Measurements from ENCODE around the gene PADI2.

The PADI2 gene

DNA sequence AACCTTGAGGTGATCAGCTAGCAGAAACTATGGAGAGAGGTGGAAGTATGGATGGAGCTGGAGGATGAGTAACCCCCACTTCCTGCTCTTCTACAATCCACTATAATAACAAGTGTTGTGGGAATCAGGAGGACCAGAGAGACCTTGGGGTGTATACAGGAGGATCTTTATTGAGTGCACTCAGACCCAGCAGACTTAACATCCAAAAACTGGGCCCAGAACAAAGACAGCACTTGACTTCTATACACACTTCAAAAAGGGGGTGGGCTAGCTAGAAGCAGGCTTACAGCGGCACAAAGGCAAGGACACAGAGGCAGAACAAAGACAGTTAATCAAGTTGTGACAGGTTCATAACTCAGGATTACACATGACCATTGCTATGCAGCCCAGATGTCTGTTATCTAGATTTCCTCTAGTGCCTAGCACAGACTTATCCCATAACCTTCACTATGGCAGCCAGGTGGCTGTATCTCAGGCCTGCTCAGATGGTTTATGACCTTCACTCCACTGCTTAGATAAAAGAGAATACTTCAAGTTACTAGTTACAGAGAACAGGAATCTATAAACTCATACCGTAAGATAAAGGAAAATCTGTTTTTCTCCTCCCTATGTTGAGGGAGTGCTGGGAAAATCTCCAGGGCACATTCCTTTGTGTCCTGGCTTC lies 36.1 kb upstream of the PADI2 start:
- peak; percentile 28 for DNase-seq (ENCODE audit: low read depth)
- no peak overlapping the region for H3K4me3 ChIP-seq (replicated peaks; ENCODE audit: low read depth, low read length)
- TF ChIP-seq, protein P1, sequence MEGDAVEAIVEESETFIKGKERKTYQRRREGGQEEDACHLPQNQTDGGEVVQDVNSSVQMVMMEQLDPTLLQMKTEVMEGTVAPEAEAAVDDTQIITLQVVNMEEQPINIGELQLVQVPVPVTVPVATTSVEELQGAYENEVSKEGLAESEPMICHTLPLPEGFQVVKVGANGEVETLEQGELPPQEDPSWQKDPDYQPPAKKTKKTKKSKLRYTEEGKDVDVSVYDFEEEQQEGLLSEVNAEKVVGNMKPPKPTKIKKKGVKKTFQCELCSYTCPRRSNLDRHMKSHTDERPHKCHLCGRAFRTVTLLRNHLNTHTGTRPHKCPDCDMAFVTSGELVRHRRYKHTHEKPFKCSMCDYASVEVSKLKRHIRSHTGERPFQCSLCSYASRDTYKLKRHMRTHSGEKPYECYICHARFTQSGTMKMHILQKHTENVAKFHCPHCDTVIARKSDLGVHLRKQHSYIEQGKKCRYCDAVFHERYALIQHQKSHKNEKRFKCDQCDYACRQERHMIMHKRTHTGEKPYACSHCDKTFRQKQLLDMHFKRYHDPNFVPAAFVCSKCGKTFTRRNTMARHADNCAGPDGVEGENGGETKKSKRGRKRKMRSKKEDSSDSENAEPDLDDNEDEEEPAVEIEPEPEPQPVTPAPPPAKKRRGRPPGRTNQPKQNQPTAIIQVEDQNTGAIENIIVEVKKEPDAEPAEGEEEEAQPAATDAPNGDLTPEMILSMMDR (IDR thresholded peaks at IDR 0.05; ENCODE audit: low read length, missing control alignments), result no peak

DNA sequence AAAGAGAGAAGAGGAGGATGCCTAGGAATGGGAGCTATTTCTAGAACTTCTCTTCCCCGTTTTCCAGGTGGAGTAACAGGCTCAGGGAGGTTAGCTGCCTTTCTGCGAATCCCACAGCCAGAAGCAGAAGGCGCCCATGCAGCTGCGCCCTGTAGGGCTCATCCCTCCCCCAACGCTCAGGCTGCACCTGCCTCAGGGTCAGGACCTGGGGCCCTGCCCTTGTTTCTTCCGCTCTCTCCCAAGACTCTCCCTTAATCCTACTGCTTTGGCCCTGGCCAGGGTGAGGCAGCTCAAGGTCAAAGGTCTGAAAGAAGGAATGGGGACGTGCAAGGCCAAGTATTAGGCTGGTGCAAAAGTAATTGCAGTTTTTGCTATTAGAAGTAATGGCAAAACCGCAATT lies 30.5 kb upstream of the PADI2 start:
- H3K4me3 ChIP-seq (replicated peaks; ENCODE audit: low read depth, low read length), result no peak overlapping the region
- DNase-seq (ENCODE audit: low read depth), result no peak
- TF ChIP-seq, protein P1 (IDR thresholded peaks at IDR 0.05; ENCODE audit: low read length, missing control alignments), result no peak

DNA sequence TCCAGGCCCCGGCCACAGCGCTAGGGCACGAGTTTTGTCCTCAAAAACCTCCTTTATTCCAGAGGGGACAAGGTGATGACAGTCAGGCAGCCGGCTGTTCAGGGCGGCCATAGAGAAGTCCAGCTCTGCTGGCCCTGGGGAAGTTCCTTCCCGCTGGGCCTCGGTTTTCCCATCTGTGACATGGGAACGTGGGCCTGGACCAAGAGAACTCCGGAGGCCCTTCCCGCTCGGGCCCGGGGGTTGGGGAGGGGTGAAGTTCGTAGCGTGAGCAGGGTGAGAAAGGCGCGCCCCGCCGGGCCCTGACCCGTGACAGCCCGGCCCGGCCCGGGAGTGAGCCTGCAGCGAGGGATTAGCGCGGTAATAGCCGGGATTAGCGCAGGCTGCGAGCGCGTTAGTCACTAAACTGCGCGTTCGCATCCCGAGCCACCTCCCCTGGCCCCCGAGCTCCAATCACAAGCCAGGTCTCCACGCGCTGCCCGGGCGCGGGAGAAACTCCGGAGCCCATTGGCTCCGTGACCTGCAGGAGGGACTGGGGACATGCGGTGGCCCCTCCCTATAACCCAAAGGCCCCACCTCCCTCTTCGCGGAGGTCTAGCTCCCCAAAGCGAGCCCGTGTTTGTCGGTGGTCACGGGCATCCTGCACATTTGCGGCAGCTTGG lies 29.8 kb upstream of the PADI2 start:
- H3K4me3 ChIP-seq (replicated peaks; ENCODE audit: low read depth, low read length), result no peak overlapping the region
- TF ChIP-seq, protein P1 (IDR thresholded peaks at IDR 0.05; ENCODE audit: low read length, missing control alignments), result no peak
- DNase-seq (ENCODE audit: low read depth), result no peak

DNA sequence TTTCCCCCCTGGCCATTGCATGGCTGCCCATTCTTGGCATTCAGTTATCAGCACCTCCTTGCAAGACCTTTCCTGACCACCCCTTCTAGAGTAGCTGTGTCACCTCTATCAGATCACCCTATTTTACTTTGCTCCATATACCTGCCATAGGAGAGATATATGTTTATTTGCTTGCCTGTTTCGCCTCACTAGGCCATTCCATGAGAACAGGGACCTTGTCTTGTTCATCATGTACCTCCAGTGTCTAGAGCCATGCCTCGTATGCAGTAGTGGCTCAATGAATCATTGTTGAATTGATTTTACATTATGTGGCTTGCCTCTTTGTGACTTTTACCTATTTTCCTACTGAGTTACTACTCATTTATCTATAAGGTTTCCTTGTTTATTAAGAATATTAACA lies 26.4 kb upstream of the PADI2 start:
- no peak for DNase-seq (ENCODE audit: low read depth)
- TF ChIP-seq, protein P1 (IDR thresholded peaks at IDR 0.05; ENCODE audit: low read length, missing control alignments), result no peak
- no peak overlapping the region for H3K4me3 ChIP-seq (replicated peaks; ENCODE audit: low read depth, low read length)

DNA sequence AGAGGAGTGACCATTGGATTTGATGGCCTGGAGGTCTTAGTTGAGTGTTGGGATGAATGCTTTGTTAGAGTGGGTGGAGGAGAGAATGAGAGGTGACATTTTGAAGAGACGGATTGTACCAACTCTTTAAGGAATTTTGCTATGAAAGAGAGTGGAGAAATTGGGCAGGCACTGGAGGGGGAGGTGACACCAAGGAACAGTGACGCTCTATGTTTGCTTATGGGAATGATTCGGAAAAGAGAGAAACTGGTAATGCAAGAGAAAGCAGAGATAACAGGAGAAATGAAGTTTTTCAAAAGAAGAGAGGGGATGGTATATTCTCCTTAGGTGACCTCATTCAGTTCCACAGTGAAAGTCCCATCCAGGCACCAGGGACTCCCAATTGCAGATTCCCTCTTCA lies 24.5 kb upstream of the PADI2 start:
- no peak for DNase-seq (ENCODE audit: low read depth)
- TF ChIP-seq, protein P1 (IDR thresholded peaks at IDR 0.05; ENCODE audit: low read length, missing control alignments), result no peak
- H3K4me3 ChIP-seq (replicated peaks; ENCODE audit: low read depth, low read length), result no peak overlapping the region

DNA sequence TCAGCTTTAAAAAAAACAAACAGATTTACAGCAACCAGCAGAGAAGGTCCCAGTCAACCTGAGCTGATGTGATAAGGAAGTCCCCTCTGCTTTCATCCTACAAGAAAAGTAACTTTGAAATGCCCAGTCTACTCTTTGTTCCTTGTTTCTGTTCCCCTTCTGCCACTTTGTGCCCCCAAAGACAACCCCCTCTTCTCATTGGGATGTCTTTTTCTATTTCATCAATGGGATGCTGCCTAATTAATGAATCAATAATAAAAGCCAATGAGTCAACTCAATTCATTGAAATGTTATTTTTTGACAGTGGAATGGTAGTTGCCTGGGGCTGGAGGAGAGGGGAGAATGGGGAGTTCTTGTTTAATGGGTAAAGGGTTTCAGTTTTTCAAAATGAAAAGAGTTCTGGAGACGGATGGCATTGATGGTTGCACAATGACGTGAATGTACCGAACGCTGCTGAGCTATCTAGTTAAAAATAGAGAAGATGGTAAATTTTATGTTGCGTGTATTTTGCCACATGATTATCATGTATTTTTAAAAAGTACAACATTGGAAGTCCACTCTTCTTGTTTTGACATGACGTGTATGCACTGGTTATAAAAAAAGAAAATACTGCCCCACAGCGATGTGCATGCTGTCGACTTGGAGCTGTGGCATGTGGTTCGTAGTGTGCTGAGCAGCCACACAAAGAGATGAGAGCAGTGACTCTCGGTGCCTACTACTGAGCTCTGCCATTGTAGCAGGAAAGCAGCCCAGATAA lies 22.4 kb upstream of the PADI2 start:
- no peak overlapping the region for H3K4me3 ChIP-seq (replicated peaks; ENCODE audit: low read depth, low read length)
- no peak for DNase-seq (ENCODE audit: low read depth)

More for the DNA sequence above, 22.4 kb upstream of the PADI2 start:
- TF ChIP-seq, protein P1 (IDR thresholded peaks at IDR 0.05; ENCODE audit: low read length, missing control alignments), result no peak

All from fibroblast of pulmonary artery (primary cell).